HG03045 (cell line): Measurements from ENCODE around the gene TRMT11.
"Not testable (repeated sequence)": the region's sequence is repeated elsewhere in the genome, so short reads cannot be mapped to it uniquely, and the experiment has no call there.

Experiments used
- ATAC-seq: cut with Tn5 transposase; IDR thresholded peaks from one replicate; pipeline ENCODE4 v1.9.1; 2021; ENCODE audit warnings: mild to moderate bottlenecking, moderate library complexity; ENCODE audit not compliant: unreplicated experiment

TRMT11 gene

DNA sequence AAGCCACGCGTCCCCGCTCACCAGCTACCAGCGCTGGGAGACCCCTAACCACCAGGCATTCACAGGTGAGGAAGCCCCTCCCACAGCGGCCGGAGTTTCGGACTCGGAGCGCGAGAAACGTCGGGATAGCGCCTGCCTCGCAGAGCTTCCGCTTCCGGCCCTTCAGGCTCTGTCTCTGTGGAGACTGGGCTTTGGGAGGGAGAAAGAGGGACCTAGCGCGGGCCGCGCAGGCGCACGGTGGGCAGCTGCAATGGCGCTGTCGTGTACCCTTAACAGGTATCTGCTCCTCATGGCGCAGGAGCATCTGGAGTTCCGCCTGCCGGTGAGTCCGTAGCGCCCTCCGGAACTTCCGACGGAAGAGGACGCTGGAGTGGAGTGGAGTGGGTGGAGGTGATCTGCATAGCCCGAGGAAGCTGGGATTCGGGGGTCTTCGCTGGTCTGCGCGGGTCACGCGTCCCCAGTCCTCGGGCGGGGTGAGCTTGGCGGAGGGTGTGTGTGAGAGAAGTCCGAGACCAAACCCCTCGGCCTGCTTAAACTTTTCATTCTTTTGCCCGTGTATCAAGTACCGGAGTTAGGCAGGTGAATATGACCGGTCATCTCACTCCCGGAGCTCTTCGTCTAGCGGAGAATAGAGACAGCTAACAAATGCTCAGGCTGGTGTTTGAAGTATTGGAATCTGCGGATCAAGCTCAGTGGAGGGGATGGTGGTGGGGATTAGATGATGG lies at the start of gene TRMT11:
Gene TRMT11, plus strand, starts transcription at position 240 of the 725 bp plus-strand sequence. Its CDS starts 11 bp downstream, at position 251.
- ATAC-seq: peak; percentile 98

DNA sequence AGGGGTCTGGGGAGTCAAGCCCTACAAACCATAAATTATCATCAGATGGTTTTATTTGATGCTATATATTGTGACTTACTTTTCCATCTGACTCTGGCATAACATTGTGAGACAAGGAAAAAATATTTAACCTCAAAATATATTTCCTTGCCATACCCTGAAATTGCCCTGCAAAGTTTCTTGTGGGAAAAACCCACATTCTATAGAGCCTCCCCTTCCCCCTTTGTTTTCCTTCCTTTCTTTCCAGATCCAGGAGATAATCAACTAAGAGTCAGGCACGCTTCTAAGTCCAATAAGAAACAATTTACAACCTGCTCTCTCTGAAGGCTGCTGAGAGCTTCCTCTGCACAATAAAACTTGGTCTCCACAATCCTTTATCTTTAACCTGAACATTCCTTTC lies 47.3 kb upstream of the TRMT11 start:
- ATAC-seq: no peak

DNA sequence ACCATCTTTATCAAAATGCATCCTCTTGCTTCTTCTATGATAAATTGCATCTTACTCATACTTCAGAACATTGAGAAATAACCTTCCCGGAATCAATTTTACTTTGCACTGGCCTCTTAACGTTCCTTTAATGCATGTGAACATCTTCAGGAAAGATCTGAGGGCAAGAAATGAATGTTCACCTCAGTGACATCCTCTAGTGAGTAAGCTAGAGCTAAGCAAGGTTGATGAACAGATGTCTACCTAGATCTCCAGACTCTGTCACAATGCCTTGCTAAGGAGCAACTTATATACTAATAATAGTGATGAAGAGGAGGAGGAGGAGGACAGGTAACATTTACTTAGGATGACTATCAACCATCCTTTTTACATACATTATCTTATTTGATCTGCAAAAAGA lies 46.5 kb upstream of the TRMT11 start:
- no peak for ATAC-seq

DNA sequence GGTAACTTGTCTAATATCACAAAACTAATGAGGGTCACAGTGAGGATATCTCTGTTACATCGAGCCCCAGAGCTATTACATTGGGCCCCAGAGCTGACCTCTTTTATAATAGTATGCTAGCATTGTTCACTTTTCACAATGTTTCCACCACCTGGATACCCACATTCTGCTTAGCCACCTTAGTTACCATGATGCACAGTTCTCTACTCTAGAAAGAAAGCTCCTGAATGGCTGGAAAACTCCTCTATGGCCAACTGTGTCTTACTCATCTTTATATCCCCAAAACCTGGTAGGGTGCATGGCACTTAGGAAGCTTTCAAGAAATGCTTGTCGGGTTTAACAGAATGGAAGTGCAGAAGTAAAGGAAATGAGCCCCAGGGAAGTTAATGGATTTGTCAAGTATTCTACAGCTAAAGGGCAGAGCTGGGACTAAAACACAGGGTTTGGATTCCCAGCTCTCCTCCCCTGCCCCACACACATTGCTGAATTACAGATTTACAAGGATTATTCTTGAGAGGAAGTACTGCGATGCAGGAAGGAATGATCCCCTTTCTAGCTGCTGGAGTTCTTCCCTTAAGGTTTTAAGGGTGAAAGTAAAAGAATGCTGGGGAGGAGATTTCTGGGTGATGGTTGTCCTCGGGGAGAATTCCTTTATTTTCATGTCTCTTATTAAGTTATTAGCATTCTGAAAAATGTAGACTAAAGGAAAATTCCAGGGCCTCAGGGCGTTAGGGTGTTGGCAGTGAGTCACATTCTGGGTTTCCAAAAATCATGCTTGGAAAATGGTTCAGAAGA lies 45.9 kb upstream of the TRMT11 start:
- ATAC-seq: no peak

DNA sequence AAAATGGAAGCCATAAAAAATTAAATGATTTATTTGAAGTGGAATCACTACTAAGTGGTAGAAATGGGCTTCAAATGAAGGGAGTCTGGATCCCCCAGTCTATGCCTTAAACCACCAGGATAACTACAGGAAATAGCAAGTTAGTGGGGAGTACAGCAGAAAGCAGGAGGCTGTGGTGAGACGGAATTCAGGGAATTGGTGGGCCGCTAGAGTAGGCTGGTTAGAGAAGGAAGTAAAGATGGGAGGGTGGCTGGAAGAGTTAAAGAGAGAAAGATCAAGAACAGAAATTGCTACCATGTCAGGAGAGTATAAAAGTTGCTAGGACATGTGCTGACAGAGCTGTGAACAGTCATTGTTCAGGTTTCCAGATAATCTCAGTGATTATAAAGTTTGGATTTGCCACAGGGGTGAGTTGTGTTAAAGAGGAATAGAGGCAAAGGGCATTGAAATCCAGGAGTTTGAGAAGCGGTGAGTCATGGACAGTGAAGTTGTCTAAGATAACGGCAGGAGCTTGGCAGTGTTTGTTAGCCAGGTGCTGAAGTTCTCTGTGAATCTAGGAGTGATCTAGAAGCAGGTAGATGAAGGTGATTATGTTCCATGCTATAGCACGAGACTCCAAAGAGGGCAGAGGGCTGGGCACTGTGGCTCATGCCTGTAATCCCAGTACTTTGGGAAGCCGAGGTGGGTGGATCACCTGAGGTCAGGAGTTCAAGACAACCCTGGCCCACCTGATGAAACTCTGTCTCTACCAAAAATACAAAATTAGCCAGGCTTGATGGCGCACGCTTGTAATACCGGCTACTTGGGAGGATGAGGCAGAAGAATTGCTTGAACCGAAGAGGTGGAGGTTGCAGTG lies 43.4 kb upstream of the TRMT11 start:
- no peak for ATAC-seq

DNA sequence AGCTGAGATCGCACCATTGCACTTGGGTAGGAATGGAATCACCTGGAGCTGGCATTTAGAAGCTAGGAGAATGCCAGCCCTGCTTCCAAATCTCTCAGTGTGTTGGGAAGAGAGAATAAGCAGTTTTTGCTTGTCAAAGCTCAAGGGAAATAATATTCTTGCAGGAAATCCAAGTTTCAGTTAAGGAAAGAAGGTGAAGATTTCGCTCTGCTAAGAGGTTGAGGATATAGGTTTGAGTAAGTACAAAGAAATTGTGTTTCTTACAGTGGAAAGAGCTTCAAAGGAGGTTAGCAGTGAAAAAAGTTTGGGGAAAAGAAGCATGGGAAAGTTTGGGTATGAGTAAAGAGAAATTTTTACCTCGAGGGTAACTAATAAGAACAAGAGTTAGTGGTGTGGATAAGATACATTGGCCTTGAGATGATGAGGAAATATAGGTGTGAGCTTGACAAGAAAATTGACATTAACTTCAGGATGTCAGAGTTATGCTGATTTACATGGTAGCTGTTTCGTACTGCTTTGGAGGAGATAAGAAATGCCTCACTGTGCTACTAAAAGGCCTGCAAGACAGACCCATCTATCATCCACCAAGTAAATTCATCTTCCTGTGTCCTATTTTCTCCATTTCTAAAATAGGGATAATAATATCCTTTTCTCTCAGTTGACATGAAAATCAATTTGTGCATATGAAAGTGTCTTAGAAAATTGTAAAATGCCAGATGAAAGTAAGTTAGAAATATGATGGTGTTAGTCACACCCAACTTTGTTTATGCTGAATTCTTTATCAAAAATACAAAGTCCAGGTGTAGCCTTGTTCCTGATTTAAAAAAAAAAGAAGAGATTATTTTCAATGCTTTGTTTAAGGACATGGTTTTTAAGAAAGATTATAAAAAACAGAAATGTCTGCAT lies 42.6 kb upstream of the TRMT11 start:
- no peak for ATAC-seq

DNA sequence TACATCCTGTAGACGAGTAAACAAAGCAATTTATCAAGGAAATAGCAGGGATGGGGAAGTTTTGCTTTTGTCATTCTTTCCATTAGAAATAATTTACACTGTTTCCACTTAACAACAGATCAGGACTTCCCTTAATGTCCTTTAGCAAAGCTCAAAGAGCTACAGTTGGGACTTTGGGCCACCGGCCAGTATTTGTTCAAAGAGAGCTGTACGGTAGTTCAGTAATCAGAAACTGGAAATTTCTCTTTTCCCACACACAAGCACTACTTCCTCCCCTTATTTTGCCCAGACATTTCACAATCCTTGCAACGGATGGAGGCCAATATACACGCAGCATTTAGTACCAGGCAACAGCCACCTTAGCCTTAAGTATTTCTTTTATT lies 41.9 kb upstream of the TRMT11 start:
- no peak for ATAC-seq

DNA sequence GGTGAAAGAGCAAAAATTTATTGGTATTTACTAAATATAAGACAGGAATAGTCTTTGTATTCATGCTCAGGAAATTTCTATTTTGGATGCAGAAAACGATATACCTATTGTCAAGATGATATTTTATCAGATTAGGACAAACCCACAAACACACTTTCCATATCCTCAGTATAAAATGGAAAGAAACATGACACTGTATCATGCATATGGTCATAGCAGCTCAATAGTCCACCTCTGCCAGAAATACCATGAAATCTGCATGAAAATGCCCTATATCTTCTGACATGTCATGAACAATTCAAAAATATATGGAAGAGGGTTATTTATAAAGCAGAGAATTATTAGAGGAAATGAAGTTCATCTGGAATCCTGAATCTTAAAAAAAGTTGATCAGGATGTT lies 41.4 kb upstream of the TRMT11 start:
- no peak for ATAC-seq

DNA sequence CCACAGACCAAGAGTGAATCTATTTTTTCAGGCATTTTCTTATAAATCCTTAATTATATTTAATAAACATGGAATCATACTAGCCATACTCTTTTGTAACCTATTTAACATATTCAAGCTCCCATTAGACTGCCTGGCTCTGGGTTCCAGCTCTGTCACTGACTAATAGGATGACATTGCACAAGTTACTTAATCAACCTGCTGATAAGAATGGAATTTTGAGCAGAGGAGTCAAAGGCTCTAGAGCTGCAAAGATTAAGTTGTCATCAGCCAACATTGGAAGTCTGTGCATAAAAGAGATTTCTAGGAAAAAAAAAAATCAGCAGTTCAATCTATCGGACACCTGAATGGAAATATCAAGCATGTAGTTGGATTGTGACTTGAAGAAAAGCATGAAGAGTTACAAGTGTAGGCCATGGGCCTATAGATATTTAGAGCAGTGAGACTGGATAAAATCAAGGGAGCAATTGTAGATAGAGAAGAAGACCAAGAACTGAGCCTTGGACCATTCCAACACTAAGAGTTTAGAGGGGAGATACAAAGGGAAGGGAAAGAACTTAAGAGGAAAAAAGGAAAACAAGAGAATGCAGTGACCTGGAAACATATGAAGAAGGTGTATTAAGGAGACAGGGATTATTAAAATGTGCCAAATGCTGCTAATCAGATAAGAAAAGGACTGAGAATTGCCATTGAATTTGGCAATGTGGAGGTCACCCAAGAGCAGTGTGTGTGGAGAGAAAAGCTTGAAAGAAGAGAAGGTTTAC lies 40.8 kb upstream of the TRMT11 start:
- ATAC-seq: no peak

DNA sequence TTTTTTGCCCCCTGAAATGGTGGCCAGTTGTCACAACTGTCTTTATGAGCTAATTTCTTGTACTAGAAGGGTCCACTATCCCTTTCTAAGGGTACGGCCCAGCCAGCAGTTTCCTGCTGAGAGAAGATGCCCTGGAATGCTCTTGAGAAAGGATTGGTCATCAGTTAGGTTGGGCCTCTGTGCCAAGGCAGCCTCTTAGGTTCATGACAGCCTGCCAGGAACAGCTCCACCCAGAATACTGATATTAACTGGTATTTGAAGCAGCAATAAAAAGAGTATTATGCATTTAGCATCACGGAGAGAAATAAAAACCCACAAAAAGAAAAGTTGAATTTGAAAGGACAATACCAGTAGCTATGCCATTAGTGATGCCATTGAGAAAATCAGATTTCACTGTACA lies 38.7 kb upstream of the TRMT11 start:
- no peak for ATAC-seq

DNA sequence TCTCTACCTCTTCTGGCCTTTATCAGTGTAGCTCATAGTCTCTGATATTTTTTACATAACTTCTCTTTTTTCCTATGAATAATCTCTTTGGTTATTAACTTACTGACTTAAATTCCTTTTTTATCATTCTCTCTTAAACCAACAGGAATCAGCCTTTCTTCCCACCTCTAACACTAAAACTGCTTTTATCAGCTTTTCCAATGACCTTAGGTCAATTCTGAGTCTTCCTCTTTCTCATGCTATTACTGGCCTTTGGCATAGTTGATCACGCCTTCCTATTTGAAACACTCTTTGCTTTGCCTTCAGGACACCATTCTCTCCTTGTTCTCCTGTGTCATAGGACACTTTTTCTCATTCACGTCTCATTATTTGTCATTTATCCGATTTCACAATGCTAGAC lies 37.9 kb upstream of the TRMT11 start:
- no peak for ATAC-seq

DNA sequence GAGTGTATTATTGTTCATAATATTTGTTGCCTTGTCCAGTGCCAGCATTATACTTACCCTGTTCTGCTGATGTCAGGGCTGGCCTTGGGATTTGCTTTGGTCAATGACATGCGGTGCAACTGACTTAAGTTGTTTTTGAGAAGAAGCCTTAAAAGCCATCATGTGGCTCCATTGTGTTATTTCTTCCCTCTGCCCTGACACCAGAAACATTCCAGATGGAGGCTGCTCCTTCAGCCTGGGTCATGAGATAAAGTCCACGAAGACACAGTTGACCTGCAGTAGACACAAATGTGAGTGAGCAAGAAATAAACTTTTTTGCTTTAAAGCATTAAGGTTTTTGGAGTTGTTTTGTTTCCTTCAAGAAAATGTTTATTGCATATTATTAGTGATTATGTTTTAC lies 37.3 kb upstream of the TRMT11 start:
- no peak for ATAC-seq

DNA sequence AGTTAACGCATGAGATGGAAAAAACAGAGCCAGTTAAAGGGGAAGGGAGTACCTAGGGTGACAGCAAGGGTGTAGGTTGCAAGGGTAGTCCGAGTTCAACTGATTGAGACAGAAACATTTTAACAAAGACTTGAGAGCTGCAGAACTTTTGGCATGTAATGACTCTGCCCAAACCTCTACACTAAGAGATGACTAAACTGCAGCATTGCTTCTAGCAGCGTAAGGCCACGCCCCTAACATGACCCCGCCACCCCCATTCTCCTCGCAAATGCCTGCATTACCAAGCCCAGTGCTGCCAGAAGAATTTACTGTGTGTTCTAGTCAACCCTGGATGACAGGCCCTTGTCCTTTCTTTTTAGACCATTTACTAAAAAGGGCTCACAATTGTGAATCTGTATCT lies 36.0 kb upstream of the TRMT11 start:
- no peak for ATAC-seq

DNA sequence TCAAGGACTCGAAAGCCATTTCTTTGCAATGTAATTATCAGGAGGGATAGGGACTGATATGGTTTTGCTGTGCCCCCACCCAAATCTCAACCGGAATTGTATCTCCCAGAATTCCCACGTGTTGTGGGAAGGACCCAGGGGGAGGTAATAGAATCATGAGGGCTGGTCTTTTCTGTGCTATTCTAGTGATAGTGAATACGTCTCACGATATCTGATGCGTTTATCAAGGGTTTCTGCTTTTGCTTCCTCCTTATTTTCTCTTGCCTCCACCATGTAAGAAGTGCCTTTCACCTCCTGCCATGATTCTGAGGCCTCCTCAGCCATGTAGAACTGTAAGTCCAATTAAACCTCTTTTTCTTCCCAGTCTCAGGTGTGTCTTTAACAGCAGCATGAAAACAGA lies 35.6 kb upstream of the TRMT11 start:
- not testable (repeated sequence) for ATAC-seq

DNA sequence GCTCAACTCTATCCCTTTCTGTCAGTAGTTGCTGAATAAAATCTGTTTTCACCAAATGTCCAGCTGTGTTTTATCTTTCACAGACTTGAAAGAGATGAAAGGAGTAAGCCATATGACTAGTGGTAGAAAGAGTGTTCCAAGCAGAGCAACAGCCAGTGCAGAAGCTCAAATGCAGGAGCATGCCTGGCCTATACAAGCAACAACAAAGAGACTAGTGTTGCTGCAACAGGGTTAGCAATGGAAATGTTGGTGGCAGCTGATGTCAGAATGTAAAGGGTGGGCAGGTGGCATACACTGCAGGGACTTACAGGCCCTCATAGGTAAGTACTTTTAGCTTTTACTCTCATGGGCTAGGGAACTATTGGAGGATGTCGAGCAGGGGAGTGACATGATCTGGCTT lies 35.0 kb upstream of the TRMT11 start:
- no peak for ATAC-seq

DNA sequence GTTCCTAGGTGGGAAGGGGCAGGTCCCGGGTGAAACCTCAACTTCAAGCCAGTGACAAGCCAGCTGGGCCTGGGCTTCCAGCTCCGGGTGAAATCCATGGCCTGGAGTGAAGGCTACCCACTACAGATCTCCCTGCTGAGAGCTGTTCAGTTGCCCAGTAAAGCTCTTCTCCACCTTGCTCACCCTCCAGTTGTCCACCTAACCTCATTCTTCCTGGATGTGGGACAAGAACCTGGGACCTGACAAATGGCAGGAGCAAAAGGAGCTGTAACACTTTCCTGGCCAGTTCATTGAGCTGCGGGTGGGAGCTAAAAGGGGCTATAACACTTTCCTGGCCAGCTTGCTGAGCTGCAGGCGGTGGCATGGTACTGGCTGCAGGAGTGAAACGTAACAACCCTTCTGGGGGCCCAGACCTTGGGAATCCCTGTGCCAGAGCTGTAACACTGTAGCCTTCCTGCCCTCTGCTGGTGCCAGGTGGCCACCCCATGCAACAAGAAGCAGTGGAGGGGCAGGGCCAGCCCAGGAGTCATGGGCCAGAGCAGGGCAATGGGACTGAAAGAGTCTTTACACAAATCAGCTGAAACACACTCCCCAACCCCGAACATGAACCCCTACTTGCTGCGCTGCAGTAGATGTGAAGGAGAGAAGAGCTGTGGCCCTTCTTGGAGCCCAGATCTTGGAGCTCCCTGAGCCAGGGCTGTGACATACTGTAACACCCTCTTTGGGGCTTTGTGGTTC lies 33.4 kb upstream of the TRMT11 start:
- ATAC-seq: no peak

DNA sequence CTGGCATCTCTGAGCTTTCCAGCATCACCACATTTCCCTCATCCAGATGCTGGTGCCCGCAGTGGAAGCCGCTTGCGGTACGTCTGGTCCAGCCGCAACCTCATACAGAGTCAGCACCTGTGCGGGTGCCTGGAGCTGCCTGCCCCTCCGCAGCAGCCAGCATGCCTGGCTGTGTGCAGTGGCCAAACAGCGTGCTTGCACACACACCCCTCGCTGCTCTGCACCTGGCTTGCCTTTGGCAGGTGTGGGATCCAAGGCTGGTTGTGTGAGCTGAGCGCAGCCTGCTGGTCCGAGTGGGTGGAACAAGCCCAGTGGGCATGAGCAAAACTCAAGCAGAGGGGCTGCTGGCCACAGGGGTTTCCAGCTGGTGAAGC lies 32.9 kb upstream of the TRMT11 start:
- no peak for ATAC-seq

DNA sequence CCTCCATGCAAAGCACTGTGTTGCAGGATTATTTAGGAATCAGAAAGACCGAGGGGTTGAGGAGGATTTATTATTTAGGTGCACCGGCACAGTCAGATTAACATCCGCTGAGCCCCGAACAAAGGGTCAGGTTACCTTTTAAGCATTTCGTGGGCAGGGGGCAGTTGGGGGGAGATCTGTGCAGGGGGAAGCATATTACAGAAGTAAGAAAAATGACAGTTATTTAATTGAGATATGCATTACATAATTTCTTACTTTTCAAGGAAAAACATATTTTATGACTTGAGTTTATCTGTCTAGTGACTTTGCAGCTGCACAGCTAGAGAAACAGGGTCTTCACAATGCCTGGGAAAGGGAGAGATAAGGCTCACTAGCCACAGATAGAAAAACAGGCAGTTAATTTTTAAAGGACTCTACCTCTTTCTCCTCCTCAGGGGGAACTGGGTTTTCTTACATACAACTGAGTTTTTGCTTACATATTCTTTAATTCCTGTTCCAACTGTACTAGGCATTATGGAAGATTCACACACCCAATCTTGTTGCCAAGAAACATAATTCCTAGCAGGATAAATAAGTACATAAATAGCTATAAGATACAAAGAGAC lies 31.5 kb upstream of the TRMT11 start:
- ATAC-seq: no peak

DNA sequence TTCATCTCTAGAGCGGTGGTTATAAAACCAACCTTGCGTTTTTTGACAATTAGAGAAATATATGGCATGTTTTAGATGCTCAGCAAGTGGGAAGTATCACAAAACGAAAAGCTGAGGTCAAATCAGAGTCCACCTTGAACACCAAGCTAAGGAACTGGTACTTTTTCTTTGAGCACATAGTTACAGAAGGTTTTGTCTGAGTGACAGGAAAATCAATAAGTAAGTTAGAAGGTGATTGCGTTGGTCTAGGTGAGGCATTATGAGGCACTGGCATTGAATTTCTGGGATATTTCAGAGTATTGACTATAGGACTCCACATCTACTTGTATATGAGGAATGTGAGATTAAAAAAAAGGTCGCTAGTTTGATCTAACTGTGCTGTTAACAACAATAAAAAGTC lies 30.4 kb upstream of the TRMT11 start:
- ATAC-seq: no peak
